K562 (cell line): ENCODE measurements around the gene CCL4L2. TPM values are rescaled to one million over a fixed set of nuclear protein-coding genes. Genes with fewer than 3 reads are reported as not detected.
A peak's percentile ranks its signal among the peaks of the same experiment; 100 is the strongest.

ENCODE experiments used
- ATAC-seq: fragments of 200-7000 bp; cut with Tn5 transposase; 3 replicates; pipeline ENCODE4 v1.9.1; 2020; ENCODE audit warnings: moderate library complexity
- BruUV-seq: library from RNA; stranded (reverse); fragments of 400-500 nt; replicated peaks from 2 replicates; lab custom pipeline; 2021; lab: Mats Ljungman, UMichigan
- CTCF ChIA-PET: fragments of 300-600 bp; formaldehyde crosslinking; extraction: SDS; loops from one replicate; lab custom pipeline; 2021; ENCODE audit warnings: low intra/inter-chr PET ratio; lab: Yijun Ruan, JAX
- POLR2A ChIA-PET: fragments of 300-600, 350-650 bp; sonication (Branson Sonifier 250); formaldehyde crosslinking; extraction: SDS; loops from one replicate; lab custom pipeline; 2021; ENCODE audit warnings: antibody characterized with exemption, inconsistent platforms; lab: Yijun Ruan, JAX
- DNase-seq, 4 experiments: peaks; one replicate each; pipeline versions ENCODE4 v3.0.0 to v3.0.0-alpha.2; 2011 to 2018; ENCODE audit warnings: low spot score in 3 of 4, mixed read lengths in 3 of 4; ENCODE audit errors: extremely low read depth in 1 of 4
- FAIRE-seq: peaks from 2 replicates; lab custom pipeline; 2011; peaks lifted over from hg19 to GRCh38; lab: Jason Lieb, UNC
- H2AFZ ChIP-seq: 2 replicates; pipeline ENCODE4 v1.6.0; 2011; ENCODE audit warnings: low read depth, low read length, control low read depth, inconsistent platforms
- H3K27ac ChIP-seq: fragments of 200-600 bp; 3 replicates; pipeline ENCODE4 v1.8.0; 2011; ENCODE audit warnings: low read depth, mild to moderate bottlenecking, control low read depth, inconsistent platforms, low read length, moderate library complexity, mixed read lengths; ENCODE audit errors: extremely low read depth
- H3K27me3 ChIP-seq, 2 experiments: fragments of 300-600 bp in 1 of 2; 2 replicates in 1 of 2; 3 replicates in 1 of 2; pipeline versions ENCODE4 v1.6.0 to v1.8.0; 2011; ENCODE audit warnings: inconsistent platforms in 2 of 2, low read length in 2 of 2, mild to moderate bottlenecking in 1 of 2, mixed read lengths in 1 of 2, moderate library complexity in 1 of 2; ENCODE audit not compliant: control insufficient read depth in 2 of 2, insufficient read depth in 2 of 2
- H3K36me3 ChIP-seq: fragments of 300-600 bp; 3 replicates; pipeline ENCODE4 v1.8.0; 2011; ENCODE audit warnings: mild to moderate bottlenecking, low read length, inconsistent platforms; ENCODE audit not compliant: control insufficient read depth, insufficient read depth
- H3K4me1 ChIP-seq, 2 experiments: fragments of 200-600 bp in 1 of 2; replicated peaks in 1 of 2; 2 replicates in 1 of 2; 3 replicates in 1 of 2; pipeline versions ENCODE4 v1.5.1 to v1.8.0; 2011; ENCODE audit warnings: inconsistent platforms in 2 of 2, low read length in 2 of 2, mild to moderate bottlenecking in 1 of 2, mixed read lengths in 1 of 2, moderate library complexity in 1 of 2; ENCODE audit not compliant: control insufficient read depth in 2 of 2, insufficient read depth in 2 of 2
- H3K4me2 ChIP-seq: 2 replicates; pipeline ENCODE4 v1.6.1; 2011; ENCODE audit warnings: low read length, control low read depth, inconsistent platforms, mixed read lengths; ENCODE audit not compliant: insufficient read depth
- H3K4me3 ChIP-seq: fragments of 200-600 bp; sonication (generic), shearing (Covaris generic); 2 replicates; pipeline ENCODE4 v1.5.1; 2016; ENCODE audit warnings: control low read depth, inconsistent platforms
- H3K79me2 ChIP-seq: fragments of 200-600 bp; 3 replicates; pipeline ENCODE4 v1.8.0; 2011; ENCODE audit warnings: low read length, inconsistent platforms; ENCODE audit not compliant: control insufficient read depth, insufficient read depth
- H3K9ac ChIP-seq, 2 experiments: 2 replicates each; pipeline versions ENCODE4 v1.6.0 to v1.6.1; 2011; ENCODE audit warnings: low read depth in 2 of 2, low read length in 2 of 2, control low read depth in 1 of 2, inconsistent platforms in 1 of 2, mild to moderate bottlenecking in 1 of 2, mixed read lengths in 1 of 2; ENCODE audit not compliant: insufficient read depth in 1 of 2
- H3K9me1 ChIP-seq: one replicate; pipeline ENCODE4 v1.6.0; 2011; ENCODE audit warnings: inconsistent platforms, mild to moderate bottlenecking, low read length, moderate library complexity; ENCODE audit not compliant: control insufficient read depth, insufficient read depth
- H3K9me3 ChIP-seq: replicated peaks from 2 replicates; pipeline ENCODE4 v1.5.1; 2011; ENCODE audit warnings: low read depth, low read length, inconsistent platforms; ENCODE audit not compliant: control insufficient read depth, insufficient read depth
- H4K20me1 ChIP-seq: replicated peaks from 2 replicates; pipeline ENCODE4 v1.6.1; 2011; ENCODE audit warnings: low read length, inconsistent platforms, mixed read lengths; ENCODE audit not compliant: control insufficient read depth, insufficient read depth
- ETS2 ChIP-seq: IDR thresholded peaks from 2 replicates; pipeline ENCODE4 v1.6.1; 2016; ENCODE audit warnings: borderline replicate concordance, missing genetic modification characterization, mild to moderate bottlenecking, moderate library complexity, missing compliant biosample characterization; ENCODE audit not compliant: poor library complexity, severe bottlenecking
- MED1 ChIP-seq: sonication (generic); formaldehyde crosslinking; IDR thresholded peaks from 2 replicates; pipeline ENCODE4 v1.8.1; 2023; ENCODE audit warnings: missing genetic modification reagents, borderline replicate concordance
- RBM25 ChIP-seq: fragments of 200-400 bp; formaldehyde crosslinking; IDR thresholded peaks from 2 replicates; pipeline ENCODE4 v1.6.1; 2018; ENCODE audit warnings: low read length, low read depth, moderate library complexity; ENCODE audit not compliant: severe bottlenecking
- ZNF766 ChIP-seq: fragments of 200-800 bp; sonication (Bioruptor generic); conservative IDR thresholded peaks from 2 replicates; pipeline ENCODE4 v1.6.1; 2016; ENCODE audit warnings: missing genetic modification characterization, missing compliant biosample characterization
- WGBS: fragments of 100-300 bp; shearing (Covaris generic); methylation state at CpG from one replicate; pipeline ENCODE4 v1.1.6; 2016; ENCODE audit warnings: low coverage, mixed read lengths; ENCODE audit not compliant: insufficient coverage; ENCODE audit errors: missing lambda C conversion rate; 5-methylcytosine and 5-hydroxymethylcytosine counted together
- in situ Hi-C: fragments of 300-500 bp; cut with MboI; formaldehyde crosslinking; loops from 4 replicates; pipeline ENCODE4 v1.15.0; 2018; ENCODE audit warnings: inconsistent platforms, mixed read lengths
- intact Hi-C: fragments of 100-400 bp; cut with micrococcal nuclease; formaldehyde crosslinking; loops from 2 replicates; pipeline ENCODE4 v1.14.2; 2022
- polyA plus RNA-seq, 8 experiments: library from polyadenylated mRNA; depleted of rRNA in 4 of 8; stranded (reverse) in 5 of 8; unstranded in 3 of 8; fragments of >200 nt; fragmentation: Nextera tagmentation in 2 of 8; fragmentation: Illumina TruSeq in 1 of 8; extraction: Ambion mirVana in 2 of 8; extraction: Trizol in 1 of 8; gene quantifications; 2 replicates each; pipeline versions ENCODE4 v1.2.1 to v1.2.3, GENCODE V29; 2011 to 2014; ENCODE audit warnings: inconsistent platforms in 1 of 8, missing spikeins in 1 of 8
- total RNA-seq, 7 experiments: library from RNA; depleted of rRNA in 6 of 7; stranded (reverse); fragments of >200 nt in 6 of 7; fragmentation: Illumina TruSeq in 2 of 7; extraction: Trizol in 2 of 7; gene quantifications; 2 replicates each; pipeline versions ENCODE4 v1.2.1 to v1.2.3, GENCODE V29; 2011 to 2021; ENCODE audit warnings: low replicate concordance in 1 of 7

The CCL4L2 gene
- total and polyA plus RNA-seq, 9 of the 15 experiments (the other 6 are each of a cell fraction or from before 2014, with no cell fraction given) = 0.11 to 0.51 (median 0.38) TPM; not detected in 6

DNA sequence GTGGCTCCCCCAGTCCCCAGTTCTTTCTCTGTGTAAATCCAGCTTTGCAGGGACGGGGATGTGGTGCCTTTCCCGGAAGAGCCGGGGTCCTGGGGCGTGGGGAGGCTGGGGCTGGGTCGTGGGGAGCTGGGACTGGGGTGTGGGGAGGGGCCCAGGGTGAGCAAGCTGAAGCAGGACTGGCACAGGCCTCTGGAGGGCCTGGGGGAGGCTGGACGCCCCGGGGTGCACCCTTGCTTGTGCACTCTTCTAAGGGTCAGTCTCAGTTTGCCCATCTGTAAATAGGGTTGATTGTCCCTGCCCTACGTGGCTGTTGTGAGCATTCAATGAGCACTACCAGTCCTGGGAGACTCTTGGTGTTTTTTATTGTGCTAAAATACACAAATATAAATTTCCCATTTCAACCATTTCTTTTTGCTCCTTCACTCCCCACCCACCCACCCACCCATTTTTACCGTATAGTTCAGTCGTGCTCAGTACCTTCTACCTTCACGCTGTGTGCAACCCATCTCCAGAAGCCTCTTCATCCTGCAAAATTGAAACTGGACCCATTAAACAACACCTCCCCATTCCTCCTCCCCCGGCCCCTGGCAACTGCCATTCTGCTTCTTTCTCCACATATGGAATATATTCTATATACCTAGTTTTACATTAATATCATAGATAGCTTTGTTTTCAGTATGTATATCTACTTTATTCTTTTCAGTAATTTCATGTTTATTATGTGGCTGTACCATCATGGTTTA lies 26.7 kb upstream of the CCL4L2 start:
- no peak overlapping the region for H3K4me3 ChIP-seq
- no peak overlapping the region for H2AFZ ChIP-seq
- ChIA-PET CTCF (no interaction called here), POLR2A (interaction anchor here (0.9 kb wide), 1 partner anchor 9 kb away, joined by 3 read pairs; no protein-coding TSS in a partner anchor)
- WGBS = 4% methylated on average over 9 of the region's 12 CpGs
- no peak overlapping the region for H3K4me2 ChIP-seq
- ATAC-seq = no peak
- no peaks in the 10 kb centered on the region for H3K79me2 ChIP-seq
- no peaks in the 10 kb centered on the region for H3K9me1 ChIP-seq
- no TSS peak for BruUV-seq
- DNase-seq = no peak
- in situ Hi-C loops = no loop called here
- no peaks in the 10 kb centered on the region for H3K36me3 ChIP-seq
- no peak for FAIRE-seq
- no peak overlapping the region for H3K9ac ChIP-seq
- peaks cover 0 to 14% of the 10 kb centered on the region in 2 experiments; a peak in 2 of 5 replicates for H3K4me1 ChIP-seq
- no peaks in the 10 kb centered on the region for H3K9me3 ChIP-seq
- no peak overlapping the region for H3K27ac ChIP-seq
- peaks cover 7% of the 10 kb centered on the region; the same call in 1 of the 2 replicates for H4K20me1 ChIP-seq
- H3K27me3 ChIP-seq = peaks cover 7 to 41% of the 10 kb centered on the region in 2 experiments; a peak in 4 of 5 replicates
- intact Hi-C loops = no loop called here
- TF ChIP-seq RBM25 (peak; percentile 79), ETS2 (no peak), ZNF766 (no peak)

DNA sequence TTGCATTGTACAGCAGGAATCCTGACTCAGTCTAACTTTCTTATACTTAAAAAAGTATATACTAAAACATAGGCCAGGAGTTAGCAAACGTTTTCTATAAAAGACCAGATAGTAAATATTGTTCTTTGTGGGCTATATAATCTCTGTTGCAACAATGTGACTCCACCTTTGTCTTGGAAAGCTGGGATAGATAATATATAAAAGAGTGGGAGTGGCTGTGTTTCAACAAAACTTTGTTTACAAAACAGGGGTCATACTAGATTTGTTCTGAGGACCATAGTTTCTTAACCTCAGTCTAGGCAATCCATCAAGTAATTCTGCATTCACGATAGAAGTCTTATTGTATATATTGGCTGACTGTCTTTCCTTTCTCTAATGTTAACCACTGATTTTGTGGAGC lies 25.4 kb upstream of the CCL4L2 start:
- WGBS = 2% methylated on average over 2 of the region's 2 CpGs
- Histone ChIP-seq H3K4me2 (no peak overlapping the region), H3K9me3 (no peaks in the 10 kb centered on the region), H3K27me3 (peaks cover 8 to 42% of the 10 kb centered on the region in 2 experiments; a peak in 4 of 5 replicates), H3K4me1 (peaks cover 0 to 14% of the 10 kb centered on the region in 2 experiments; a peak in 2 of 5 replicates), H3K4me3 (no peak overlapping the region), H3K36me3 (no peaks in the 10 kb centered on the region), H2AFZ (no peak overlapping the region), H3K27ac (no peak overlapping the region), H4K20me1 (peaks cover 7% of the 10 kb centered on the region; the same call in 1 of the 2 replicates), H3K9ac (no peak overlapping the region), H3K79me2 (no peaks in the 10 kb centered on the region), H3K9me1 (no peaks in the 10 kb centered on the region)
- intact Hi-C loops (no loop called here), in situ Hi-C loops (no loop called here)
- POLR2A ChIA-PET = interaction anchor here (0.5 kb wide), 1 partner anchor 10 kb away, joined by 4 read pairs; no protein-coding TSS in a partner anchor
- no TSS peak for BruUV-seq
- no peak for FAIRE-seq
- DNase-seq = no peak
- CTCF ChIA-PET = no interaction called here
- ATAC-seq = no peak
- no peak for TF ChIP-seq MED1
